Osteoblast (primary cell): Measurements from ENCODE around the gene CDK2AP2. TPM values are rescaled to one million over a fixed set of nuclear protein-coding genes. Genes with fewer than 3 reads are reported as not detected.

Experiments used
- DNase-seq: peaks from one replicate; pipeline ENCODE4 v3.0.0; 2011; ENCODE audit warnings: low spot score, mixed read lengths; ENCODE audit not compliant: insufficient read length; ENCODE audit errors: missing footprints
- H2AFZ ChIP-seq: 2 replicates; pipeline ENCODE4 v1.6.0; 2011; ENCODE audit warnings: mild to moderate bottlenecking, low read length
- H3K27ac ChIP-seq: 2 replicates; pipeline ENCODE4 v1.5.1; 2011; ENCODE audit warnings: mild to moderate bottlenecking, low read depth, low read length, moderate library complexity
- H3K27me3 ChIP-seq: 2 replicates; pipeline ENCODE4 v1.6.0; 2012; ENCODE audit warnings: mild to moderate bottlenecking, control low read depth, inconsistent platforms, low read length, moderate library complexity; ENCODE audit not compliant: insufficient read depth
- H3K36me3 ChIP-seq: 2 replicates; pipeline ENCODE4 v1.5.1; 2011; ENCODE audit warnings: mild to moderate bottlenecking, low read length, control low read depth, moderate library complexity; ENCODE audit not compliant: insufficient read depth
- H3K4me1 ChIP-seq: 2 replicates; pipeline ENCODE4 v1.5.1; 2011; ENCODE audit warnings: mild to moderate bottlenecking, low read length, control low read depth, moderate library complexity; ENCODE audit not compliant: insufficient read depth
- H3K4me2 ChIP-seq: 2 replicates; pipeline ENCODE4 v1.6.0; 2011; ENCODE audit warnings: mild to moderate bottlenecking, low read length; ENCODE audit not compliant: insufficient read depth
- H3K4me3 ChIP-seq: fragments of 200-600 bp; sonication (generic); 3 replicates; pipeline ENCODE4 v1.5.1; 2012; ENCODE audit warnings: mild to moderate bottlenecking, low read length, inconsistent platforms; ENCODE audit not compliant: insufficient read depth
- H3K79me2 ChIP-seq: 2 replicates; pipeline ENCODE4 v1.6.0; 2012; ENCODE audit warnings: mild to moderate bottlenecking, low read length, control low read depth, inconsistent platforms; ENCODE audit not compliant: insufficient read depth
- H3K9me3 ChIP-seq: 2 replicates; pipeline ENCODE4 v1.5.1; 2011; ENCODE audit warnings: low read depth, low read length, control low read depth
- H4K20me1 ChIP-seq: 2 replicates; pipeline ENCODE4 v1.6.0; 2012; ENCODE audit warnings: mild to moderate bottlenecking, low read length, control low read depth; ENCODE audit not compliant: insufficient read depth
- total RNA-seq: library from RNA; depleted of rRNA; stranded (reverse); fragments of >200 nt; gene quantifications from 2 replicates; pipeline ENCODE4 v1.2.3, GENCODE V29; 2012
- TF ChIP-seq, protein P1 (sequence below): IDR thresholded peaks from 2 replicates; pipeline ENCODE4 v1.5.1; 2011; ENCODE audit warnings: mild to moderate bottlenecking, low read depth, low read length, moderate library complexity; ENCODE audit errors: extremely low read depth

Gene CDK2AP2
- total RNA-seq, 1 donor: 6.2 TPM

DNA sequence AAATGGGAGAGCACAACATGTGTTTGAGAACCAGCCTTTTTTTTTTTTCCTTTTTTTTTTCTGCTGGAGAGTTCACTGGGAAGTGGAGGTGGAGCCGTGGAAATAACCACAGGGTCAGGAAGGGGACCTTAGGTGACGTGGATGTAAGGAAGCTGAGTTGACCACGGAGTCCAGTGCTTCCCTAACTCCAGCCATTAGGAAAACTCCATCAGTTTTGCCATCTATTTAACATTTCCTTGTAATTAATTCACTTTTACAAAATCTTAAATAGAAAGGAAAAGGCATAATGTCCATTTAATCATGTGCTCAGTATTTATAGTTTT, 2.0 kb upstream of the CDK2AP2 start:
- DNase-seq: no peak
- TF ChIP-seq, protein P1, sequence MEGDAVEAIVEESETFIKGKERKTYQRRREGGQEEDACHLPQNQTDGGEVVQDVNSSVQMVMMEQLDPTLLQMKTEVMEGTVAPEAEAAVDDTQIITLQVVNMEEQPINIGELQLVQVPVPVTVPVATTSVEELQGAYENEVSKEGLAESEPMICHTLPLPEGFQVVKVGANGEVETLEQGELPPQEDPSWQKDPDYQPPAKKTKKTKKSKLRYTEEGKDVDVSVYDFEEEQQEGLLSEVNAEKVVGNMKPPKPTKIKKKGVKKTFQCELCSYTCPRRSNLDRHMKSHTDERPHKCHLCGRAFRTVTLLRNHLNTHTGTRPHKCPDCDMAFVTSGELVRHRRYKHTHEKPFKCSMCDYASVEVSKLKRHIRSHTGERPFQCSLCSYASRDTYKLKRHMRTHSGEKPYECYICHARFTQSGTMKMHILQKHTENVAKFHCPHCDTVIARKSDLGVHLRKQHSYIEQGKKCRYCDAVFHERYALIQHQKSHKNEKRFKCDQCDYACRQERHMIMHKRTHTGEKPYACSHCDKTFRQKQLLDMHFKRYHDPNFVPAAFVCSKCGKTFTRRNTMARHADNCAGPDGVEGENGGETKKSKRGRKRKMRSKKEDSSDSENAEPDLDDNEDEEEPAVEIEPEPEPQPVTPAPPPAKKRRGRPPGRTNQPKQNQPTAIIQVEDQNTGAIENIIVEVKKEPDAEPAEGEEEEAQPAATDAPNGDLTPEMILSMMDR: no peak
- H3K36me3 ChIP-seq: no peaks in the 10 kb centered on the region

DNA sequence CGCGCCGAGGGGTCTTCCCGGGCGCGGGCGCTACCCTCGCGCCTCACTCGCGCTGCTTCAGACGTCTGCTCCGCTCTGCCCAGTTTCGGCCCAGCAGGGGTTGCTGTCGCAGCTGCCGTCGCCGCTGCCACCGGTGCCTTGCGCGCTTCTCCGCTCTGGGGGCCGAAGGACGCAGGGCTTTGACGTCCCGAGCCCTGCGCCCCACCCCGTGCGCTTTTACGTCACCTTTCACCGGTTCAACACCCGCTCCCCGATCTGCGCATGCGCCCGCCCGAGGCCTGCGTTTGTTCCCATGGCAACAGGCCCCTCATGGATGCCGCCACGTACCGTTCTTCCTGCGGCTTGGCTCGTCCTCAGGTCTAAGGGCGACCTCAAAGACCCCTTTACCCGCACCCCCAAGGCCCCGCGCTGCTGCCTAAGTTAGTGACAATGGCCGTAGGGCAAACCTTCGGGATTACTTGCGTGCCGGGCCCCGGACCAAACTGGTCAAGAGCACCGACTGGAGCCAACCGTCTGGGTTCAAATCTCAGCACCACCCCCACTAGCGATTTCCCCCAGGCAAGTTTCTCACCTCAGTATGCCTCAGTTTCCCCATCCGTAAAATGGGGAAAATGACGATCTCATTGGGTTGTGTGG, 642 bp upstream of the CDK2AP2 start:
- TF ChIP-seq, protein P1: no peak
- H3K4me2 ChIP-seq: peak overlapping the region; percentile 92
- H3K4me1 ChIP-seq: peaks cover 21% of the 10 kb centered on the region
- no peaks in the 10 kb centered on the region for H3K36me3 ChIP-seq
- H3K79me2 ChIP-seq: peaks cover 11% of the 10 kb centered on the region
- peak overlapping the region; percentile 98 for H2AFZ ChIP-seq
- peak overlapping the region; percentile 97 for H3K4me3 ChIP-seq
- H3K27ac ChIP-seq: peak overlapping the region; percentile 97
- peak; percentile 99 for DNase-seq
- no peaks in the 10 kb centered on the region for H3K9me3 ChIP-seq
- H4K20me1 ChIP-seq: peaks cover 10% of the 10 kb centered on the region
- peaks cover 2% of the 10 kb centered on the region for H3K27me3 ChIP-seq

More for the DNA sequence above, 2.0 kb upstream of the CDK2AP2 start:
- Histone ChIP-seq H4K20me1 (peaks cover 3% of the 10 kb centered on the region), H3K27me3 (peaks cover 8% of the 10 kb centered on the region), H3K4me3 (no peak overlapping the region), H3K27ac (no peak overlapping the region), H2AFZ (no peak overlapping the region), H3K4me2 (no peak overlapping the region), H3K4me1 (peaks cover 21% of the 10 kb centered on the region), H3K79me2 (peaks cover 10% of the 10 kb centered on the region), H3K9me3 (no peaks in the 10 kb centered on the region)

DNA sequence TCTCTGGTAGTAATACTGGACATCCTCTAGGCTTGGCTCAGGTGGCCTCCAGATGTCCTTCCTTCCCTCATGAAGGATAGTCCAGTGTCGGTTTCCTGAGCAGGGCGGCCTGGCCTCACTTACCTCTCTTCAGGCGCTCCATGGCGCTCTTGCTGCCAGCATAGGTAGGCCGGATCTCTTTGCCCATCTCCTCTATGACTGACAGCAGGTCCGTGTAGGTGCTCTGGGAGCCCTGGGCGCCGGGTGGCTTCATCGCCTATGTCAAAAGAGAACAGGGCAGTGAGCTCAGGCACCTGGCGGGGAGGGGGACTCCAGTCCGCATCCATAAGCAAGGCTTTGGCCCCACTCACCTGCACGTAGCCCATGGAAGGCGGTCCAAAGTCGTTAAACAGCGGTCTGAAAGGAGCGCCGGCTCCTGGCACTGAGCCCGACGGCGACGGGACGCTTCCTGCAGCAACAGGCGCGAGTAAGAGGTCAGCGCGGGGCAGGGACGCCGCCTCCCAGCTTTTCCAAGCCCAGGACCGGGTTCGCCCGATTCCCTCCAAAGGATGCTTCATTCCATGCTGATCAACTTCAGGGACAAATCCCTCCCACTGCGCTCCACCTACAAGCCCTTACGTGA, 609 bp downstream of the CDK2AP2 start:
- no peaks in the 10 kb centered on the region for H3K36me3 ChIP-seq
- H3K4me1 ChIP-seq: peaks cover 21% of the 10 kb centered on the region
- peak overlapping the region; percentile 79 for H2AFZ ChIP-seq
- peak overlapping the region; percentile 92 for H3K4me2 ChIP-seq
- H3K27me3 ChIP-seq: peaks cover 2% of the 10 kb centered on the region
- peaks cover 12% of the 10 kb centered on the region for H4K20me1 ChIP-seq
- H3K79me2 ChIP-seq: peaks cover 12% of the 10 kb centered on the region
- H3K27ac ChIP-seq: peak overlapping the region; percentile 97
- peak; percentile 90 for DNase-seq
- peak overlapping the region; percentile 97 for H3K4me3 ChIP-seq
- TF ChIP-seq, protein P1: no peak
- H3K9me3 ChIP-seq: no peaks in the 10 kb centered on the region

DNA sequence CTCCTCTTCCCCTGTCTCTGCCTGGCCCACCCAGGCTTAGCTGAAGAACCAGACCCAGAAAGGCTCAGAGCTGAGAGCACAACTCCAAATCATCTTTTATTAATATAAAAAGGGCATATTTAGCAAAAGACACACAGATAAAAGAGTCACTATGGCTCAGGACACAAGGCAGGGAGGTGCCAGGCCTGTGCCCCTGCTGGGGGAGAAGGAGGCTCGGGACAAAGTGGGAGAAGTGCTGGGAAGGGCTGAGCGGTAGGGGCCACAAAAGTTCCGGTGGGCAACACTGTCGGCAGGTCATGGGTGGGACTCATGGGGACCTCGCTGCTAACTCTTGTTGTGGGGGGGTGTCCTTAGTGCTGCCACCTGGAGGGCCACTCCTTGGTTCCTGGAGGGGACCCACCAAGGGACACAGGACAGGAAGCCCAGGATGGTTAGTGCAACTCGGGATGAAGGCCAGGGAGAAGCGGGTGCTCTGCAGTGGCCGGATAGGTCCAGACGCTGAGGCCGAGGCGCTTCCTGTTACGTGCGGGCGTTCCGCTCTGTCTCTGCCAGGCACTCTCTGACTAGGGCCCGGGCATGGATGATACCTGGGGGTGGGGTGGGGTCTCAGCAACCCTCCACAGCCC, 1.4 kb downstream of the CDK2AP2 start:
- Histone ChIP-seq H3K36me3 (peaks cover 3% of the 10 kb centered on the region), H3K79me2 (peaks cover 12% of the 10 kb centered on the region), H2AFZ (no peak overlapping the region), H3K4me3 (no peak overlapping the region), H3K27ac (peak overlapping the region; percentile 37), H4K20me1 (peaks cover 16% of the 10 kb centered on the region), H3K4me2 (peak overlapping the region; percentile 92), H3K9me3 (no peaks in the 10 kb centered on the region), H3K27me3 (no peaks in the 10 kb centered on the region), H3K4me1 (peaks cover 21% of the 10 kb centered on the region)
- TF ChIP-seq, protein P1: no peak
- peak; percentile 69 for DNase-seq
